Measurements from ENCODE around the gene SUZ12. TPM values are rescaled to one million over a fixed set of nuclear protein-coding genes. Genes with fewer than 3 reads are reported as not detected.

The SUZ12 gene
- polyA plus RNA-seq, 1 donor from 2014 or later = 42.1 TPM

- Histone ChIP-seq H3K27me3 (ENCODE audit: insufficient read depth, low read depth, low read length) (no peaks in the 10 kb centered on the region), H3K4me2 (ENCODE audit: low read length) (no peak overlapping the region), H3K9me3 (ENCODE audit: low read length) (no peaks in the 10 kb centered on the region), H3K27ac (ENCODE audit: low read length) (no peak overlapping the region), H3K4me3 (ENCODE audit: low read length) (no peak overlapping the region), H3K9ac (ENCODE audit: low read length) (no peak overlapping the region), H2AFZ (ENCODE audit: low read depth, low read length) (no peak overlapping the region), H4K20me1 (ENCODE audit: insufficient read depth) (no peaks in the 10 kb centered on the region), H3K9me2 (ENCODE audit: insufficient read depth, low read length) (no peaks in the 10 kb centered on the region), H3K79me2 (replicated peaks; ENCODE audit: insufficient read depth, low read length) (peaks cover 10% of the 10 kb centered on the region), H3K36me3 (ENCODE audit: insufficient read depth, low read length) (no peaks in the 10 kb centered on the region), H3F3A (ENCODE audit: insufficient read depth, low read length, poor library complexity, severe bottlenecking) (no peaks in the 10 kb centered on the region)
- TF ChIP-seq REST (IDR thresholded peaks at IDR 0.05; ENCODE audit: borderline replicate concordance) (no peak), TAF1 (IDR thresholded peaks at IDR 0.05; ENCODE audit: low read depth) (no peak)
Measured at GRCh38 chr17:31902693-31903092, 34.1 kb upstream of the SUZ12 start.

DNA sequence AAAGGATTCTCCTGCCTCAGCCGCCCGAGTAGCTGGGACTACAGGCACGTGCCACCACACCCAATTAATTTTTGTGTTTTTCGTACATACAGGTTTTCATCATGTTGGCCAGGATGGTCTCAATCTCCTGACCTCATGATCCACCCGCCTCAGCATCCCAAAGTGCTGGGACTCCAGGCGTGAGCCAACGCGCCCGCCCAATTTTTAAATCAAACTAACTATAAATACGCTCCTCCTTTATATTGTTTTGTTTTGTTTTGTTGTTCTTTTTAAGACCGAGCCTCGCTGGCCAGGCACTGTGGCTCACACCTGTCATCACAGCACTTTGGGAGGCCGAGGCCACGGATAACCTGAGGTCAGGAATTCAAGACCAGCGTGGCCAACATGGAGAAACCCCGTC lies 33.4 kb upstream of the SUZ12 start:
- Histone ChIP-seq H3K4me2 (ENCODE audit: low read length) (no peak overlapping the region), H3F3A (ENCODE audit: insufficient read depth, low read length, poor library complexity, severe bottlenecking) (no peaks in the 10 kb centered on the region)
- TF ChIP-seq SMC3 (conservative IDR thresholded peaks at IDR 0.05; ENCODE audit: poor library complexity) (no peak), EP300 (conservative IDR thresholded peaks at IDR 0.05; ENCODE audit: poor library complexity, severe bottlenecking) (no peak), TAF1 (IDR thresholded peaks at IDR 0.05; ENCODE audit: low read depth) (no peak), MXI1 (conservative IDR thresholded peaks at IDR 0.05; ENCODE audit: poor library complexity, severe bottlenecking) (no peak), POLR2AphosphoS5 (IDR thresholded peaks at IDR 0.05) (no peak), REST (IDR thresholded peaks at IDR 0.05; ENCODE audit: borderline replicate concordance) (no peak), RAD21 (conservative IDR thresholded peaks at IDR 0.05) (no peak), EZH2 (IDR thresholded peaks at IDR 0.05; ENCODE audit: borderline replicate concordance, insufficient read depth, low read length, poor library complexity, severe bottlenecking) (no peak)
- TF ChIP-seq, protein P1, sequence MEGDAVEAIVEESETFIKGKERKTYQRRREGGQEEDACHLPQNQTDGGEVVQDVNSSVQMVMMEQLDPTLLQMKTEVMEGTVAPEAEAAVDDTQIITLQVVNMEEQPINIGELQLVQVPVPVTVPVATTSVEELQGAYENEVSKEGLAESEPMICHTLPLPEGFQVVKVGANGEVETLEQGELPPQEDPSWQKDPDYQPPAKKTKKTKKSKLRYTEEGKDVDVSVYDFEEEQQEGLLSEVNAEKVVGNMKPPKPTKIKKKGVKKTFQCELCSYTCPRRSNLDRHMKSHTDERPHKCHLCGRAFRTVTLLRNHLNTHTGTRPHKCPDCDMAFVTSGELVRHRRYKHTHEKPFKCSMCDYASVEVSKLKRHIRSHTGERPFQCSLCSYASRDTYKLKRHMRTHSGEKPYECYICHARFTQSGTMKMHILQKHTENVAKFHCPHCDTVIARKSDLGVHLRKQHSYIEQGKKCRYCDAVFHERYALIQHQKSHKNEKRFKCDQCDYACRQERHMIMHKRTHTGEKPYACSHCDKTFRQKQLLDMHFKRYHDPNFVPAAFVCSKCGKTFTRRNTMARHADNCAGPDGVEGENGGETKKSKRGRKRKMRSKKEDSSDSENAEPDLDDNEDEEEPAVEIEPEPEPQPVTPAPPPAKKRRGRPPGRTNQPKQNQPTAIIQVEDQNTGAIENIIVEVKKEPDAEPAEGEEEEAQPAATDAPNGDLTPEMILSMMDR (IDR thresholded peaks at IDR 0.05; ENCODE audit: poor library complexity, severe bottlenecking) = no peak

More for the DNA sequence above, 33.4 kb upstream of the SUZ12 start:
- no peaks in the 10 kb centered on the region for H4K20me1 ChIP-seq (ENCODE audit: insufficient read depth)
- H3K9me3 ChIP-seq (ENCODE audit: low read length) = no peaks in the 10 kb centered on the region
- no peak overlapping the region for H3K9ac ChIP-seq (ENCODE audit: low read length)
- no peaks in the 10 kb centered on the region for H3K36me3 ChIP-seq (ENCODE audit: insufficient read depth, low read length)
- no peaks in the 10 kb centered on the region for H3K27me3 ChIP-seq (ENCODE audit: insufficient read depth, low read depth, low read length)
- H3K27ac ChIP-seq (ENCODE audit: low read length) = no peak overlapping the region
- no peak overlapping the region for H3K4me3 ChIP-seq (ENCODE audit: low read length)
- no peak overlapping the region for H2AFZ ChIP-seq (ENCODE audit: low read depth, low read length)
- no peaks in the 10 kb centered on the region for H3K9me2 ChIP-seq (ENCODE audit: insufficient read depth, low read length)
- H3K79me2 ChIP-seq (replicated peaks; ENCODE audit: insufficient read depth, low read length) = peaks cover 10% of the 10 kb centered on the region

Measured in neural cell (in vitro differentiated cells).